PC-9 (cell line): Measurements from ENCODE around the gene LUZP2.

Experiments used
- EZH2 ChIP-seq: fragments of 200-600 bp; sonication (generic); IDR thresholded peaks from 2 replicates; pipeline ENCODE4 v1.8.0; 2017; ENCODE audit warnings: antibody characterized with exemption, low read depth
- TF ChIP-seq, protein P1 (sequence below): fragments of 200-600 bp; sonication (generic); conservative IDR thresholded peaks from 2 replicates; pipeline ENCODE4 v1.6.1; 2017; ENCODE audit warnings: mixed run types, antibody characterized with exemption, mild to moderate bottlenecking, moderate library complexity

DNA sequence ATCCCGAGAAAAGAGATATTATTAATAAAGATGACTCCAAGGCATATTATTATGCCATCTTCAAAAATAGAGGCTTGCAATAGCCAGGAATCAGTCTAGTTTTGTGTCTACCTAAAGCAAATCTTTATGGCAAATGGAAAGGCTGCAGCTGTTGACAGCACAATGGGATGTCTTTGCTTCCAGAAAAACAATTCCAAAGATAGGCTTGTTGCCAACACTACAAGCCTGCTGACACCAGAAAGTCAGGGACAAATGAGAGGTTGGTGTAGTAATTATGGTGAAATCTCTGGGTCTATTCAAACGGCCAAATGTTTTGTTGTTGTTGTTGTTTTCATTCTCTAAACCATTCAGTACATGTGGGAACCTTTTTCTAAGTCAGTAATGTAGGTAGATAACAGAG, 101.8 kb downstream of the LUZP2 start:
- TF ChIP-seq, protein P1, sequence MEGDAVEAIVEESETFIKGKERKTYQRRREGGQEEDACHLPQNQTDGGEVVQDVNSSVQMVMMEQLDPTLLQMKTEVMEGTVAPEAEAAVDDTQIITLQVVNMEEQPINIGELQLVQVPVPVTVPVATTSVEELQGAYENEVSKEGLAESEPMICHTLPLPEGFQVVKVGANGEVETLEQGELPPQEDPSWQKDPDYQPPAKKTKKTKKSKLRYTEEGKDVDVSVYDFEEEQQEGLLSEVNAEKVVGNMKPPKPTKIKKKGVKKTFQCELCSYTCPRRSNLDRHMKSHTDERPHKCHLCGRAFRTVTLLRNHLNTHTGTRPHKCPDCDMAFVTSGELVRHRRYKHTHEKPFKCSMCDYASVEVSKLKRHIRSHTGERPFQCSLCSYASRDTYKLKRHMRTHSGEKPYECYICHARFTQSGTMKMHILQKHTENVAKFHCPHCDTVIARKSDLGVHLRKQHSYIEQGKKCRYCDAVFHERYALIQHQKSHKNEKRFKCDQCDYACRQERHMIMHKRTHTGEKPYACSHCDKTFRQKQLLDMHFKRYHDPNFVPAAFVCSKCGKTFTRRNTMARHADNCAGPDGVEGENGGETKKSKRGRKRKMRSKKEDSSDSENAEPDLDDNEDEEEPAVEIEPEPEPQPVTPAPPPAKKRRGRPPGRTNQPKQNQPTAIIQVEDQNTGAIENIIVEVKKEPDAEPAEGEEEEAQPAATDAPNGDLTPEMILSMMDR: no peak
- no peak for TF ChIP-seq EZH2
